HG03575 (cell line): ENCODE measurements around the gene CEPT1.
"Not testable (repeated sequence)": the region's sequence is repeated elsewhere in the genome, so short reads cannot be mapped to it uniquely, and the experiment has no call there.

ENCODE experiments used
- ATAC-seq: cut with Tn5 transposase; IDR thresholded peaks from one replicate; pipeline ENCODE4 v1.9.1; 2021; ENCODE audit not compliant: unreplicated experiment, insufficient number of reproducible peaks, low FRiP score; ENCODE audit errors: extremely low read depth

The CEPT1 gene

DNA sequence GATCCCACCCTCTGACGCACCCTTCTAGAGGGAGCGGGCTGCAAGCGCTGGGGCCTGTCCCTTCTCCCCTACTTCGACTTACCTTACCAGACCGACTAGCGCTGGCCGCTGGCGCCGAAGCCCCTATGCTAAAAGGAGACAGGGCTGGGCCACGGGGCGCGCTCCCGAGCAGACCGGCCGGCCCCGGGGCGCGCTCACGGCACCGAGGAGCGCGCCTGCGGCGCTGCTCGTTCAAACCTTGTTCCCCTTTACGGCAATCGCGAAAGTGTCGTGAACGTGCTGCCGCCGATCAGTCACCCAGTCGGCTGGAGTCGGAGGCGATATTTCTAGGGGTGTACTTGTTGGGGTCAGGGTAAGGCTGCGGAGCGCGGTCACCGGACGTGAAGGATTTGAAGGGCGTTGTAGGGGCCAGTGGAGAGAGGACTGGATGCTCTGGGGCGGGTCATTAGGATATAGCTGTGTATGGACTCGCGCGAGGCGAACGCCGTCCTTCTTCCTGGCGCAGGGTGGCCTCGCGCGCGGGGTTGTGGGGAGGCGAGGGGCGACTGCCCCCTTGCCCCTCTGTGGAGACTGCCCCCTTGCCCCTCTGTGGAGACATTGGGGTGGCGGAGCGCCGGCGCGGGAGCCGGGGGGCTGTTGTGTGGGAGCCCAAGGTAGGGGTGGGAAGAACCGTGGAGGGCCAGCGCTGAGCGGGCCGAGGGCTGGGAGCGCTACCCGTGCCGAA, at the start of gene CEPT1, which contains the start of gene DRAM2:
CEPT1 (plus strand) TSS at position 268 of the 724 bp plus-strand sequence. CDS start 7,492 bp downstream, outside the sequence.
DRAM2 (minus strand) TSS at position 138 of the 724 bp plus-strand sequence. CDS start 8,539 bp downstream, outside the sequence.
- ATAC-seq, result peak; percentile 35

DNA sequence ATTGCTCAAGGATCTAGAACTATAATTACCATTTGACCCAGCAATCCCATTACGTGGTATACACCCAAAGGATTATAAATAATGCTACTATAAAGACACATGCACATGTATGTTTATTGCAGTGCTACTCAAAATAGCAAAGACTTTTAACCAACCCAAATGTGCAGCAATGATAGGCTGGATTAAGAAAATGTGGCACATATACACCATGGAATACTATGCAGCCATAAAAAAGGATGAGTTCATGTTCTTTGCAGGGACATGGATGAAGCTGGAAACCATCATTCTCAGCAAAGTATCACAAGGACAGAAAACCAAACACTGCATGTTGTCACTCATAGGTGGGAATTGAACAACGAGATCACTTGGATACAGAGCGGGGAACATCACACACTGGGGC, 44.6 kb upstream of the CEPT1 start:
- not testable (repeated sequence) for ATAC-seq

DNA sequence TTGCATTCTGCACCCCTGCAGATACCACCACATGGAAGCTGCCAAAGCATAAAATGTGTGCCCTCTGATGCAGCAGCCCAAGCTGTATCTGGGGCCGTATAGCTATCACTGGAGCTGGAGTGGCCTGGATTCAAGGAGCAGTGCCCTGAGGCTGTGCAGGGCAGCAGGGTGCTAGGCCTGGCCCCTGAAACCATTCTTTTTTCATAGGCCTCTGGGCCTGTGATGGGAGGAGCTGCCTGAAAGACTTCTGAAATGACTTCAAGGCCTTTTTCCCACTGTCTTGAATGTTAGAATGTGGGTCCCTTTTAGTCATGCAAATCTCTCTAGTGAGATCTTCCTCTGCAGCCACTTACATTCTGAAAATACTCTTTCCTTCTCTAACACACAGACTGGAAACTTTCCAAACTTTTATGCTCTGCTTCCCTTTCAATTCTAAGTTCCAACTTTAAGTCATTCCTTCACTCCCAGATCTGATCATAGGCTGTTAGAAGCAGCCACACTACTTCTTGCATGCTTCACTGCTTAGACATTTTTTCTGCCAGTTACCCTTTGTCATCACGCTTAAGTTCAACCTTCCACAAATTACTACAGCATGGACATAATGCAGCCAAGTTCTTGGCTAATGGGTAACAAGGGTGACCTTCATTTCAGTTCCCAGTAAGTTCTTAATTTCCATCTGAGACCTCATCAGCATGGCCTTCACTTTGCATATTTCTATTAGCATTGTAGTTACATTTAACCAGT, 42.5 kb upstream of the CEPT1 start:
- ATAC-seq, result no peak

DNA sequence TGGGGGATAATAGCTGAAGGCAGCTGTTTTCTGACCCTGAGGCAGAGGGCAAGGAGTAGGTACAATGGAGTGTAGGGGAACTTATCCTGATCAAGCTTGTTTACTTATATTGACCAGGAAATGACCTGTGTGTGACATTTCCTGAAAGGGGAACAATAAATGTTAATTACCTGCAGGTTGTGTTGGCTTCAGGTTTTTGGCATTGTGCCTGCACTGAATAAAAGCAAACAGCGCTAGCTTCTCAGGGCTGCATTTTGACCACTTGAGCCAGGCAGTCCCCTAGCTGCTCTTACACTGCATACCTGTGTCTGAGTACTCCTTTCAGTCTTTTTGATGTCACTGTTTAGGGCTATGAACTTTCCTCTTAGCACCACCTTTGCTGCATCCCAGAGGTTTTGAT, 40.7 kb upstream of the CEPT1 start:
- no peak for ATAC-seq

DNA sequence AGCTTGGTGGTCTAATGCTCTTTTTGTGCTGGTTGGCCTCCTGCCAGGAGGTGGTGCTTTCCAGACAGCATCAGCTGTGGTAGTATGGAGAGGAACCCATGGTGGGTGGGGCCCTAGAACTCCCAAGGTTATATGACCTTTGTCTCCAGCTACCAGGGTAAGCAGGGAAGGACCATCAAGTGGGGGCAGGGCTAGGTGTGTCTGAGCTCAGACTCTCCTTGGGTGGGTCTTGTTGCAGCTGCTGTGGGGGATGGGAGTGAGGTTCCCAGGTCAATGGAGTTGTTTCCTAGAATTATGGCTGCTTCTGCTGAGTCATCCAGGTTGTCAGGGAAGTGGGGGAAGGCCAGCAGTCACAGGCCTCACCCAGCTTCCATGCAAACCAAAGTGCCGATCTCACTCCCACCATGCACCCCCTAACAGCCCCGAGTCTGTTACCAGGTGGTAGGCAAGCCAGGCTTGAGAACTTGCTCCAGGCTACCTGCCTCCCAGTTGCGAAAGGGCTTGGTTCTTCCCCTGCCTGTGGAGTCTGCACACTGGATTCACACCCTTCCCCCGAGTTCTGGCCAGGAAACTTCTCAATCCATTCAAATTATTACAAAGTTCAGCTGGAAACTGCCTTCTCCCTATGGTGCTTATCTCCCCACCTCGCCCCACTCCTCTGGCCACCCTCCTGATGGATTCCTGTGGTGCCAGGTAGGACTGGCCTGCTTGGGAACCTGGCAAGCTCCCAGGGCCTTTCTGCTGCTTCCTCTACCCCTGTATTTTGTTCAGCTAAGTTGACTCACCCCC, 38.0 kb upstream of the CEPT1 start:
- no peak for ATAC-seq

DNA sequence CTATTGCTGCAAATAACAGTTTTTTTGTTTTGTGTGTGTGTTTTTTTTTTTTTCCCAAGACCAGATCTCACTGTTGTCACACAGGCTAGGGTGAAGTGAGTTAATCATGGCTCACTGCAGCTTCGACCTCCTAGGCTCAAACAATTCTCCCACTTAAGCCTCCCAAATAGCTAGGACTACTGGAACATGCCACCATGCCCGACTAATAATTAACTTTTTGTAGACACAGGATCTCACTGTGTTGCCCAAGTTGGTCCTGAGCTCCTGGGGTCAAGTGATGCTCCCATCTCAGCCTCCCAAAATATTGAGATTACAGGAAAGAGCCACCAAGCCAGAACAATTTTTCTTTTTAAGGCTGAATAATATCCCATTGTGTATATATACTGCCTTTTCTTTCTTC, 35.0 kb upstream of the CEPT1 start:
- ATAC-seq, result no peak

DNA sequence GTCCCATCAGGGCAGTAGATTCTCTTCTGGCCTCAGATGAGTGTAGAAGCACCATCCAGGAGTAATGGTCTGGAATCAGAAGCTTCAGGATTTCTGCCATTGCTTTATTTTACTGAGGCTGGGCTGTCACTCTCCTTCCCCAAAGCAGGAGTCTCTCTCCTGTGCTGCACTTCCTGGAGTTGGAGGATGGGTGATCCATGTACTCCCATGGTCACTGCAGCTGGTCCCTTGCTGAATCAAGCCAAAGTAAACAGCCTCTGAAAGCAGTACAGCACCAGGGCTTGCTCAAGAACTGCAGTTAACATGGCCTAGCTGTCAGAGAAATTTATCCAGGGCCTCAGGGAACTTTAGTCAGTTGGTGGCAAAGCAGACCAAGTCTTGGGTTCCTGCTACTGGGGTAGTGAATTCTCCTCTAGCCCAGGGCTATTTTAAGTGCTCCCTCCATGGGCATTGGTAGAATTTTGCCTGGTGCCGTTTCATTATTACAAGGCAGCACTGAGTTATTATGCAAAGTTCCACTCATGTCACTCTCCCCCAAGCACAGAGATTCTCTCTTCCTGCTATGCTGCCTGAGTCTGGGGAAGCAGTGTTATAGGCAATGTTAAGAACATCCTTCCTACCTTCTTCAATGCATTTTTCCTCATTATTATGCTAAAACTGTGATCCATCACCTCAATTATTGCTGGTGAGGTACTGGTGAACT, 29.7 kb upstream of the CEPT1 start:
- no peak for ATAC-seq

DNA sequence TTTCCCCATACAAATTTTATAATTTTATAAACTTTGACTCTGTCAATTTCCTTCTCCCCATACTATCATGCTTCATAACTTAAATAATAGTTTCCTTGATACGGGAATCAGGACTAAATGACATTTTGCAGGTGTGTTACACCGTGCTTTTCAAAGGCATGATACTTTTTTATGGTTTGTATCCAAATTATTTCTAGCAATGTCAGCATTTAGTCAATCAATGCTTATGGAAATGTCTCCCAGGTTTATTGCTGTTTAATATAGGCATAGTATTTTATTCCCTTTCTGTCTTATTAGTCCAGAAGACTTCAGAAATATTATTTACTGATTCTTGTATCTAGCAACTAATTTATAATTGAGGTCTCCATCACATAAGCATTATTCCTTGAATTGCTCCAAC, 23.5 kb upstream of the CEPT1 start:
- ATAC-seq, result no peak

DNA sequence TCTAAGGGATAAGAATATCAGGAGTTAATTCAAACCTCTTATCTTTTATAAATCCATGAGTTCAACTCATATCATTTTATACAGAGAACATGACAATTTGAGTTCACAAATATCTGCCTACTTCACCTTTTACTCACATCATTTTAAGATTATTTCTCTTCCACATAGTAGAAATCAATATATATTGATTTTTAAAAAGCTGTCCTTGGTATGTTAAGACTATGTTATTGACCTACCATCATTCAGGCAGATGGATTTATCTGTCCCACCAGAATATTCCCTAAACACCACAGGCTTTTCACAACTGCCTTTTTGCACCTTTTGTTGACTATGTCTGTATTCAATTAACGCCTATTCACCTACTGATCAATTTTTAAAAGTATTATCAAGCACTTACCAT, 13.7 kb upstream of the CEPT1 start:
- no peak for ATAC-seq

DNA sequence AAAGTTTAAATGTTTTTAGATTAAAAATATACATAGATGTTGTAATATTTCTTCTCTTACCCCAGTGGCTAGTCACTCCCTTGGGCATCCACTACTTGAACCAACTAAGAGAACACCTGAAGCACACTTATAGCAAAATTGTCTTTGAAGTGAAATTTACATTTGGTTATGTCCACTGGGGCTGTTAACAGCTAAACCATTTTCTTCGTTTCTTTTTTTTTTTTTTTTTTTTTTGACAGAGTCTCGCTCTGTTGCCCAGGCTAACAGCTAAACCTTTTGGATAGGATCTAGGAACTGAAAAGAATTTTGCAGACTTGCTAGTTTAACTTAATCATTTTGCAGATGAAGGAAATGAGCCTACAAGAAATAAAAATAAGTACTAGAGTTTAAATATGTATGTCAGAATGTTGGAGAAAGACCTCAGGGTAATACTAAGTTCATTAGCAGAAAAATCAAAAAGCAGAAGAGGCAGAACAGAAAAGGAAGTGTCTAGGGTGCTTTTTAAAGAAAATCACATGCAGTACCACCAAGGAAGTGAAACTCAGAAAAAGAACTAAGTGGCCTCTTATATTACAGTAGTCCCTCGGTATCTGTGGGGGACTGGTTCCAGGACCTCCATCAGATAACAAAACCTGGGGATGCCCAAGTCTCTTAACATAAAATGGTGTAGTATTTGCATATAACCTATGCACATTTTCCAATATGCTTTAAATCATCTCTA, 11.9 kb upstream of the CEPT1 start:
- no peak for ATAC-seq

DNA sequence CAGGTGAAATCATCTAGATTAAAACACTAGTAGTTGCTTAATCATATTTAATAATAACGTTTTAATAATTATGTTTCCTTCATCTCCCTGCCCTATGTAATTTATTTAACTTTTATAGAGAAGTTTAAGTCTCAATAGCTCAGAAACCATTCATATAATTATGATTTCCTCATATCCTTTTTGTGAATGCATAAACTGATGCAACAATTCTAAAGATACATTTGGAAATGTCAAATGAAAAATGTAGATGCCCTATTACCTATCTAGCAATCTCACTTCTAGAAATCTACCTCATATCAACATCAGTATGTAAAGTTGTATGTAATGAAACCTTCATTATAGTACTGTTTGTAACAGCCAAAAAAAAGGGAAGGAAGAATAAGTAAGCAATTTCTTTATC, 10.6 kb upstream of the CEPT1 start:
- ATAC-seq, result no peak

DNA sequence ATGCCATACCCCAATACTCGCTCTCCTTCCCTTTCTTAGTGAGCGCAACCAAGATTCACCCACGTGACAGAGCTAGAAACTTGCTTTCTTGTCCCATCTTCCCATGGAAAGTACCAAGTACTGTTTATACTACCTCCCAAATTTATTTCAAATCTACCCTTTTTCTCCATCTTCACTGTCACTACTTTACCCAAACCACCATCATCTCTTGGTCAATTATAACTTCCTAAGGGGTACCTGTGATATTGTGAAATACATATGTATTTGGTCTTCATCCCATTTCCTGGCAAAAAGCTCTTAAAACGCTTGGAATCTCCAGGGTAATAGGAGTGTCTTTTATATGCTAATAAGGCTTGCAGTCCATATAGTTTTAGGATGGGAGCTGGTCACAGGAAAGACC, 8.3 kb upstream of the CEPT1 start:
- no peak for ATAC-seq

DNA sequence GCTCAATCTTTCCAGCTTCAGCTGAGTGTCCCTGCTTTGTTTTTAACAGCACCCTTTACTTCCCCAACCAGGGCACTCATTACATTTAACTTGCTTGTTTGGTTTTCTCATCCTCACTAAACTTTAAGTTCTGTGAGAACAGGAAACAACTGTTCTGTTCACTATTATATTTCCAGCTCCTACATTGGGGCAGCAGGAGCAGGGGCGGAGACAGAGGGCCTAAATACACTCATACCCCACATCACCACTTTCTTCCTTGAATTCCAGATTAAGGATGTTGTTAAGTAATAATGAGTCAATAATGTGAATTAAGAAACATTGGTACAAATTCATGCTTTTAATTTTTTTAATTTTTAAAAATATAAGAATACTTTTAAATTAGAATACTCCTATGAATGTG, 6.2 kb upstream of the CEPT1 start:
- no peak for ATAC-seq

DNA sequence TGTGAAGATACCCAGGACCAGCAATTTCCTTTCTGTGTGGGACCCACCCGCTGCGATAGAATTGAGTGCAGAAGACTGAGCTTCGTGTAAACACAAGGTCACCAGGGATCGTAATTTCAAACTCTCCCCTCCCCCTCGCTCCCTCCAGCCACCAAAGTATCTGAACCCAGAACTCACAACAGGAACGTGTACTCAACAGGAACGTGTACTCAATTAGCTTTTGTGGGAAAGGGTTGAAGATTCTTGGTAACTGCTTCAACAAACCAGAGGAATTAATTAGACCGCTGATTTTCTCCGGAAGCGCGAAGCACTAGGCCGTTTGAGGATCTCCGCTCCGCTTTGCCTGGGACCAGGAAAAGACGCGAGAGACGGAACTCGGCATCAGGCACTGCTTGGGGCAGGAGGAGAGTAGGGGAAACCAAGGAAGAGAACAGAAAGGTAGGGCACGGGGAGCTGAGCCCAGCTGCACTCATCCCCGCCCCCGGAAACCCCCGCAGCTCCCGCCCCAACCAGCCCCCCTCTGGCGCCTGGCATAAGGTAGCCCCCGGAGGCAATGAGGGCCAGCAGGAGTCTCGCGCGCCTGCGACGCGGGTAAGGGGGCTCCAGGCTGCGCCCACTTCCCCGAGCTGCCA, 583 bp upstream of the CEPT1 start:
- ATAC-seq, result peak; percentile 29

DNA sequence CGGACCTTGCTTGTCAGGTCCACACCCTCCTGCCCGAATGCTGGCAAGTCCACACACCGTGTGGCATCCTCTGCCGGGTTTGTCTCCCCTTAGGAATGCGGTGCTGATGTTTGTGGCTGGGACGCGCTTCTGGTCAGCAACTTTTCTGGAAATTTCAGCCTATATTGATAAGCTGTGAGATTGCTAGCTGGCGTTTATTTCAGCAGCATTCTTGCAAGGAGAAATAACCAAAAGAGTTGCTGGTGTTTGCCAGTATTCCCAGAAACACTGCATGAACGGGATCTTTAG, 601 bp downstream of the CEPT1 start:
- no peak for ATAC-seq

DNA sequence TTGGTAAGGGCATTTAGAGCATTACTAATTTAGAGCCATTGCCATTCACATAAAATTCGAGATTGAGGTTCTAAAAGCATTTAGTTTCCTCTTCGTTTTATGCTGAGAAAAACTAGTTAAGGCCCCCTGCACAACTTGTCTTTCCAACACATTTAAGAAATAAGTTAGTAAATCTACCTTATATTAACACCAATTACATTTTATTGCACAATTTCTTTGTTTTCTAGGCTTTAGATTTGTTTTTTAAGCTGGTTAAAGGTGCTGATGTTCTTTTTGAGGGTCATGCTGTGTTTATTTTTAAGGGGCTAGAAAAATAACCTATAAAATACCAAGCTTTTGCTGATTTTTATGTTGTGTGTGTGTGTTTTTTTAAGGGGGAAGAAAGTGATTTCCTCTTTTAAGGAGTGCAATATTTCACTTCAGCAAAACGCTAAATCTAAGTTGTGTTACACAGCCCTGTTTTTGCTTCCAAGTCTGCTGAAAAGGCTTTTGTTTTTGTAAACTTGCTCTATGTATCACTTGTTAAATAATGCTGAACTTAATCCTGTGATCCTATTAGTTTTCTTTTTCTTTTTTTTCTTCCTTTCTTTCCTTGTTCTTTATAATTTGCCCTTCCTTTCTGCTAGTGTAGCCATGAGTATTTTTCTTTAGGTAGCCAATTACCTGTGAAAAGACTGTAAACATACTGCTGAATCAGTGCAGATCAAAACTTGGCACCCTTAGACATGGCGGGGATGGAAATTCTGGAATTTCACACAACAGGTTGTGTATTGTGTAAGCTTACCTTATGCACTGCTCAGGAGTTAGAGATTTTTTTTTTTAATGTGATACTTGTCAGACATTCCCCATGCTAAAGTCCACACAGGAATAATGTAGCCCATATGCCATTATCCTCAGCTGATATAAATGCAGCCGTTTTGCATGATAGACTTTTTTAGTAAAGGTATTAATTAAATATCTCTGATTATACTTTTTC, 1.5 kb downstream of the CEPT1 start:
- ATAC-seq, result no peak

DNA sequence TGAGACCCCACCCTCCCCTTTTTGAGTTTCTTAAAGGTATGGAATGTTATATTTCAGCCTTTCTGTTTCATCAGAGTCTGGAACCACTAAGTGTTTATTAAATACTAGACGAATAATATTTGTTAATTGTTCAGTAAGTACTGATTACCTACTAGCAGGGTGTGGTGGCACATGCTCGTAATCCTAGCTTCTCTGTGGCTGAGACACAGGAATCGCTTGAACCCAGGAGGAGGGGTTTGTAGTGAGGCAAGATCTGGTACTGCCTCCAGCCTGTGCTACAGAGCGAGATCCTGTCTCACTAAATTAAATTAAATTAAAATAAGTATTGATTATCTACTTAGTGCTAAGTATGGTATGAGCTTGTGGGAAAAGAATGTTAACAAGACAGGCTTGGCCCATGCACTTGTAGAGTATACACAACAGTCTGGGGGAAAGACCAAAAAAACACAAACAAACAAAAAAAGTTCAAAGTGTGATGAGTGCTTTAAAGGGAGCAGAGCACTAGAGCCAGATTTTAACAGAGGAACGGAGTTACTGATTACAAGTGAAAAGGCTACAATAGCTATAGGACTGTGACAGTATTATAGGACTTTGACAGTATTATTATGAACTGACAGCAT, 2.4 kb downstream of the CEPT1 start:
- no peak for ATAC-seq
